ENCODE measurements around the gene SH3PXD2A. TPM values are rescaled to one million over a fixed set of nuclear protein-coding genes. Genes with fewer than 3 reads are reported as not detected.

The SH3PXD2A gene
- total and polyA plus RNA-seq, 10 of the 15 experiments (the other 5 are each of a cell fraction or from before 2014, with no cell fraction given): 0.63 to 14.0 (median 4.4) TPM

DNA sequence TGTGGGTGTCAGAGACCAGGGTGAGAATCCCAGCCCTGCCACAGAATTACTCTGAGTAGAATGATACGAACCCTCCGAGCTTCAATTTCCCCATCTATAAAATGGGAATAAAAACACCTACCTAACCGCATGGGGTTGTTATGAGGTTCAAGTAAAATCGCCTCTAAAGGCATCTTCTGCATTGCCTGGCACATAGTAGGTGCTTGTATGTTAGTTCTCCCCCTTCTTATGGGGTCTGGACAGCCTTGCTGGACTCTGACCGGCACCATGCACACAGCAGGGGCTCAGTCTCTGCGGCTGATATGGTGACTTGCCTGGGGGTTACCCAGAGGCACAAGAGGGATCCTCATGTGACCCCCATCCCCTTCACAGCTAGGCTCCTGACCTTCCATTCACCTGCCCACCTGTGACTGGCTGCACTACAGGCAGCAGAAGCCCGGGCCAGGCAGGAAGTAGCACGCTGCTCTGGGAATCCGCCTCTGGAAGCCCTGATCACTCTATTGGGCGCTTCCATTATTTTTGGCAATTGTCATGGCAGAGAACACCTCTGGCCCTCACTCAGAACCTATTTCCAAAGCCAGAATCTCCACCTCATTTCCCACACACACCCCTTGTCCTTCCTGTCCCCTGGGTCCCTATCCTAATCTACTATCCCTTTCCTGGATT is 6.0 kb downstream of the SH3PXD2A start:
- Histone ChIP-seq H3K27me3 (replicated peaks in 1 of 2; ENCODE audit: control insufficient read depth in 2 of 2, insufficient read depth in 2 of 2, low read length in 1 of 2) (peaks cover 4 to 9% of the 10 kb centered on the region in 2 experiments; a peak in 2 of 4 replicates), H3K79me2 (ENCODE audit: control insufficient read depth, insufficient read depth, low read length) (no peaks in the 10 kb centered on the region), H3K36me3 (ENCODE audit: control insufficient read depth in 2 of 2, insufficient read depth in 2 of 2, low read length in 1 of 2) (no peaks in the 10 kb centered on the region), H2AFZ (ENCODE audit: control insufficient read depth, low read depth, low read length) (no peak overlapping the region), H3K4me1 (ENCODE audit: control insufficient read depth, insufficient read depth, low read length) (no peaks in the 10 kb centered on the region), H4K20me1 (ENCODE audit: control insufficient read depth, insufficient read depth) (no peaks in the 10 kb centered on the region), H3K27ac (ENCODE audit: control insufficient read depth, insufficient read depth) (no peak overlapping the region), H3K4me3 (no peak overlapping the region), H3K9me3 (replicated peaks; ENCODE audit: control insufficient read depth, insufficient read depth, low read length) (no peaks in the 10 kb centered on the region), H3K4me2 (ENCODE audit: control insufficient read depth, insufficient read depth) (no peak overlapping the region), H3K9ac (ENCODE audit: control insufficient read depth, insufficient read depth, low read length) (no peak overlapping the region)
- intact Hi-C loops (cut with micrococcal nuclease; ENCODE audit: unreplicated experiment) (no loop called here), in situ Hi-C loops (cut with MboI) (no loop called here)
- ATAC-seq (no peak), DNase-seq (ENCODE audit: low read depth, low spot score) (no peak), FAIRE-seq (no peak)
- ChIA-PET SMC1A (ENCODE audit: uncharacterized antibody, unreplicated experiment) (interaction anchor here (1.2 kb wide), 1 partner anchor 25 kb away, joined by 3 read pairs; no protein-coding TSS in a partner anchor), CTCF (interaction anchor here (1.0 kb wide), 1 partner anchor 19 kb away, joined by 3 read pairs; no protein-coding TSS in a partner anchor), RAD21 (ENCODE audit: unreplicated experiment) (interaction anchor here (1.7 kb wide), 1 partner anchor 137 kb away, joined by 8 read pairs; no protein-coding TSS in a partner anchor), POLR2A (no interaction called here)
- BruUV-seq (replicated peaks): no TSS peak
- TF ChIP-seq, protein P1, sequence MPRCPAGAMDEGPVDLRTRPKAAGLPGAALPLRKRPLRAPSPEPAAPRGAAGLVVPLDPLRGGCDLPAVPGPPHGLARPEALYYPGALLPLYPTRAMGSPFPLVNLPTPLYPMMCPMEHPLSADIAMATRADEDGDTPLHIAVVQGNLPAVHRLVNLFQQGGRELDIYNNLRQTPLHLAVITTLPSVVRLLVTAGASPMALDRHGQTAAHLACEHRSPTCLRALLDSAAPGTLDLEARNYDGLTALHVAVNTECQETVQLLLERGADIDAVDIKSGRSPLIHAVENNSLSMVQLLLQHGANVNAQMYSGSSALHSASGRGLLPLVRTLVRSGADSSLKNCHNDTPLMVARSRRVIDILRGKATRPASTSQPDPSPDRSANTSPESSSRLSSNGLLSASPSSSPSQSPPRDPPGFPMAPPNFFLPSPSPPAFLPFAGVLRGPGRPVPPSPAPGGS (IDR thresholded peaks at IDR 0.05; ENCODE audit: borderline replicate concordance, insufficient read depth, low read depth, low read length, poor library complexity, severe bottlenecking): no peak
- TF ChIP-seq KDM1A (IDR thresholded peaks at IDR 0.05; ENCODE audit: borderline replicate concordance): no peak
- no peak for TF ChIP-seq BHLHE40 (IDR thresholded peaks at IDR 0.05; ENCODE audit: borderline replicate concordance in 1 of 2, low read depth in 2 of 2, low read length in 1 of 2)
- TF ChIP-seq, protein P2, sequence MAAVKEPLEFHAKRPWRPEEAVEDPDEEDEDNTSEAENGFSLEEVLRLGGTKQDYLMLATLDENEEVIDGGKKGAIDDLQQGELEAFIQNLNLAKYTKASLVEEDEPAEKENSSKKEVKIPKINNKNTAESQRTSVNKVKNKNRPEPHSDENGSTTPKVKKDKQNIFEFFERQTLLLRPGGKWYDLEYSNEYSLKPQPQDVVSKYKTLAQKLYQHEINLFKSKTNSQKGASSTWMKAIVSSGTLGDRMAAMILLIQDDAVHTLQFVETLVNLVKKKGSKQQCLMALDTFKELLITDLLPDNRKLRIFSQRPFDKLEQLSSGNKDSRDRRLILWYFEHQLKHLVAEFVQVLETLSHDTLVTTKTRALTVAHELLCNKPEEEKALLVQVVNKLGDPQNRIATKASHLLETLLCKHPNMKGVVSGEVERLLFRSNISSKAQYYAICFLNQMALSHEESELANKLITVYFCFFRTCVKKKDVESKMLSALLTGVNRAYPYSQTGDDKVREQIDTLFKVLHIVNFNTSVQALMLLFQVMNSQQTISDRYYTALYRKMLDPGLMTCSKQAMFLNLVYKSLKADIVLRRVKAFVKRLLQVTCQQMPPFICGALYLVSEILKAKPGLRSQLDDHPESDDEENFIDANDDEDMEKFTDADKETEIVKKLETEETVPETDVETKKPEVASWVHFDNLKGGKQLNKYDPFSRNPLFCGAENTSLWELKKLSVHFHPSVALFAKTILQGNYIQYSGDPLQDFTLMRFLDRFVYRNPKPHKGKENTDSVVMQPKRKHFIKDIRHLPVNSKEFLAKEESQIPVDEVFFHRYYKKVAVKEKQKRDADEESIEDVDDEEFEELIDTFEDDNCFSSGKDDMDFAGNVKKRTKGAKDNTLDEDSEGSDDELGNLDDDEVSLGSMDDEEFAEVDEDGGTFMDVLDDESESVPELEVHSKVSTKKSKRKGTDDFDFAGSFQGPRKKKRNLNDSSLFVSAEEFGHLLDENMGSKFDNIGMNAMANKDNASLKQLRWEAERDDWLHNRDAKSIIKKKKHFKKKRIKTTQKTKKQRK (IDR thresholded peaks at IDR 0.05; ENCODE audit: low read depth, low read length): no peak
- no peak for TF ChIP-seq JUND (IDR thresholded peaks at IDR 0.05; ENCODE audit: low read depth, low read length)
- TF ChIP-seq RAD51 (IDR thresholded peaks at IDR 0.05): no peak
- no peak for TF ChIP-seq STAT3 (IDR thresholded peaks at IDR 0.05; ENCODE audit: low read depth, low read length)
- WGBS (ENCODE audit: insufficient coverage, insufficient replicate concordance, low lambda C conversion rate, missing lambda C conversion rate): 49% methylated on average over 9 of the region's 10 CpGs

Data from GM12878 (cell line).